Panc1 (cell line): Measurements from ENCODE around the gene PSMA7. TPM values are rescaled to one million over a fixed set of nuclear protein-coding genes. Genes with fewer than 3 reads are reported as not detected.
A peak's percentile ranks its signal among the peaks of the same experiment; 100 is the strongest.

ENCODE experiments used
- ATAC-seq: fragments of 200-7000 bp; cut with Tn5 transposase; 2 replicates; pipeline ENCODE4 v1.9.1; 2020; ENCODE audit warnings: mild to moderate bottlenecking, moderate library complexity
- BruUV-seq: library from RNA; stranded (reverse); fragments of 400-500 nt; replicated peaks from 2 replicates; lab custom pipeline; 2021; lab: Mats Ljungman, UMichigan
- CTCF ChIA-PET: fragments of 300-600 bp; sonication (Branson Sonifier 250); formaldehyde crosslinking; loops from one replicate; lab custom pipeline; 2022; ENCODE audit warnings: antibody characterized with exemption; lab: Charles Lee
- POLR2A ChIA-PET: fragments of 300-600 bp; sonication (Branson Sonifier 250); formaldehyde crosslinking; loops from one replicate; lab custom pipeline; 2022; ENCODE audit warnings: antibody characterized with exemption; lab: Charles Lee
- DNase-seq: peaks from one replicate; pipeline ENCODE4 v3.0.0-alpha.2; 2010; ENCODE audit warnings: low read depth, low spot score
- H3K27ac ChIP-seq: 2 replicates; pipeline ENCODE4 v1.5.1; 2011; ENCODE audit warnings: mild to moderate bottlenecking, low read length, inconsistent platforms
- H3K27me3 ChIP-seq: fragments of 200-500 bp; sonication (Bioruptor generic); 2 replicates; pipeline ENCODE4 v1.6.0; 2014; ENCODE audit warnings: low read length, inconsistent platforms; ENCODE audit not compliant: control insufficient read depth, insufficient read depth
- H3K36me3 ChIP-seq: fragments of 200-500 bp; sonication (Bioruptor generic); 2 replicates; pipeline ENCODE4 v1.5.1; 2014; ENCODE audit warnings: inconsistent platforms, mild to moderate bottlenecking, low read length, moderate library complexity; ENCODE audit not compliant: control insufficient read depth, insufficient read depth
- H3K4me1 ChIP-seq: 2 replicates; pipeline ENCODE4 v1.5.1; 2011; ENCODE audit warnings: inconsistent platforms, mild to moderate bottlenecking, low read length, moderate library complexity; ENCODE audit not compliant: control insufficient read depth, insufficient read depth
- H3K4me3 ChIP-seq, 2 experiments: 2 replicates each; pipeline ENCODE4 v1.5.1; 2011 to 2012; ENCODE audit warnings: low read depth in 2 of 2, low read length in 2 of 2, mild to moderate bottlenecking in 2 of 2, inconsistent platforms in 1 of 2, moderate library complexity in 1 of 2
- H3K9me3 ChIP-seq: fragments of 200-500 bp; sonication (Bioruptor generic); 2 replicates; pipeline ENCODE4 v1.5.1; 2014; ENCODE audit warnings: low read depth, mild to moderate bottlenecking, inconsistent platforms, low read length, moderate library complexity; ENCODE audit not compliant: control insufficient read depth, insufficient read depth
- POLR2AphosphoS5 ChIP-seq: IDR thresholded peaks from 2 replicates; pipeline ENCODE4 v1.6.1; 2012; ENCODE audit warnings: mild to moderate bottlenecking, low read depth, low read length, moderate library complexity
- SIN3A ChIP-seq: IDR thresholded peaks from 2 replicates; pipeline ENCODE4 v1.6.1; 2012; ENCODE audit warnings: low read depth, mild to moderate bottlenecking, low read length, moderate library complexity, borderline replicate concordance; ENCODE audit not compliant: insufficient read depth
- TCF7L2 ChIP-seq: IDR thresholded peaks from 2 replicates; pipeline ENCODE4 v1.6.1; 2011; ENCODE audit warnings: mild to moderate bottlenecking, low read depth, low read length, inconsistent platforms
- in situ Hi-C: cut with HindIII; loops from 2 replicates; pipeline ENCODE4 v1.10.0; 2016; ENCODE audit warnings: low sequenced_read_pairs, low pct_unique_long_range_greater_than_20kb
- intact Hi-C: fragments of 100-400 bp; cut with micrococcal nuclease; formaldehyde crosslinking; loops from one replicate; pipeline ENCODE4 v1.10.0; 2022; ENCODE audit not compliant: unreplicated experiment
- total RNA-seq: library from RNA; stranded (reverse); gene quantifications from one replicate; pipeline ENCODE4 v1.2.1, GENCODE V29; 2021; ENCODE audit not compliant: unreplicated experiment
- TF ChIP-seq, protein P1 (sequence below), 2 experiments: IDR thresholded peaks; 2 replicates each; pipeline ENCODE4 v1.6.1; 2011 to 2012; ENCODE audit warnings: low read depth in 2 of 2, control low read depth in 1 of 2, low read length in 1 of 2, mild to moderate bottlenecking in 1 of 2, moderate library complexity in 1 of 2; ENCODE audit not compliant: insufficient read depth in 1 of 2
- TF ChIP-seq, protein P2 (sequence below): fragments of 450-650 bp; IDR thresholded peaks from 2 replicates; pipeline ENCODE4 v1.5.1; 2017; ENCODE audit warnings: mild to moderate bottlenecking

PSMA7 gene
- total RNA-seq, 1 experiment from 2014 or later, result 402 TPM

DNA sequence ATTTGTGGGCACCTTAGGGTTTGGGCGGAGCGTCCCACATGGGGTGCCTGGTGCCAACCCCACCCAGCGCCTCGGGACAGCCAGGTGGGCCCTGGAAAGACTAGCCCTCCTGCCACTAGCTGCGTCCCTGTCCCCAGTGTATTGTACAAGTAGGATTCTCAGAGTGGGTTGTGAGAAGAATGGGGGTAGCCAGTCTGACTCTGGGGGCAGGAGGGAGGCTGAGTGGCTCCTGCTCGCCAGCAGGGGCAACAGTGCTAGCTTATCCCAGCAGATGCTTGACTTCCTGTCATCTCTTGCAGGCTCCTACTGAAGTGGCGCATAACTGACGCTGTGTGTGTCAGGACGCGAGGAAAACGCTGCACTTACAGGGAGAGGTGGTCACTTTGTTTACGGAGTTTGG is 9.3 kb downstream of the PSMA7 start:
- DNase-seq, result no peak
- in situ Hi-C loops, result no loop called here

DNA sequence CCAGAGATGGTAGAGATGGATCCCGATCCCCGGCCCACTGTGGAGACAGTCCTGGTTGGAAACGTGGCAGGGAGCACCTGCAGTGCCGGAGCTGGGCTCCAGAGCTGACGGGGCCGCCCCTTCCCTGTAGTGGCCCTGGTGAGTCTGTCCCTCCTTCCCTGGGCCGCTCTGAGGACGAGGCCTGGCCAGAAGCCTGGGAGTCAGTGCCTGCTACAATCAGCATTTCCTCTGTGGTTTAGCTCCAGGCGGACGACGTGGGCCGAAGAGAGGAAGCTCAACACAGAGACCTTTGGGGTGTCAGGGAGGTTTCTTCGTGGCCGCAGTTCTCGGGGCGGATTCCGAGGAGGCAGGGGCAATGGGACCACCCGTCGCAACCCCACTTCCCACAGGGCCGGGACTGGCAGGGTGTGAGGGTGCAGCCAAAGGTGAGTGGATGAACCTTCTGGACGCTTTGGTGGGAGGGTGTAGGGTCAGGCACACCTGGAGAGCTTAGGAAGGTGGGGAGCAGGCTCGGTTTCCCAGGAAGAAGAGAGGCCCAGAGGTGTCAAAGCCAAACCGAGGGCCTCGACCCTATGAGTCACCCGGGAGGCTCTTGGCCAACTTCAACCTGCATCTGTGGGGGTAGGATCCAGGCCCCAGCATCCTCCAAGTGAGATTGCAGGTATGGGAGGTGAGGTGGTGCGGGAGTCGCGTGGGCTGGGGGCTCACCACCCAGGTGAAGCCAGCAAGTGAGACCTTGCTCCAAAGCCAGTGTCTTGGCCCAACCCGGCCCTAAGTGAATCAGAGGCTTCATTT is 9.9 kb downstream of the PSMA7 start:
- no peaks in the 10 kb centered on the region; the same call in 1 of the 2 replicates for H3K4me1 ChIP-seq
- in situ Hi-C loops, result no loop called here
- no TSS peak for BruUV-seq
- H3K4me3 ChIP-seq, result no peak overlapping the region
- no peak overlapping the region for H3K27ac ChIP-seq
- TF ChIP-seq SIN3A (no peak), POLR2AphosphoS5 (no peak), TCF7L2 (no peak)
- TF ChIP-seq, protein P1, sequence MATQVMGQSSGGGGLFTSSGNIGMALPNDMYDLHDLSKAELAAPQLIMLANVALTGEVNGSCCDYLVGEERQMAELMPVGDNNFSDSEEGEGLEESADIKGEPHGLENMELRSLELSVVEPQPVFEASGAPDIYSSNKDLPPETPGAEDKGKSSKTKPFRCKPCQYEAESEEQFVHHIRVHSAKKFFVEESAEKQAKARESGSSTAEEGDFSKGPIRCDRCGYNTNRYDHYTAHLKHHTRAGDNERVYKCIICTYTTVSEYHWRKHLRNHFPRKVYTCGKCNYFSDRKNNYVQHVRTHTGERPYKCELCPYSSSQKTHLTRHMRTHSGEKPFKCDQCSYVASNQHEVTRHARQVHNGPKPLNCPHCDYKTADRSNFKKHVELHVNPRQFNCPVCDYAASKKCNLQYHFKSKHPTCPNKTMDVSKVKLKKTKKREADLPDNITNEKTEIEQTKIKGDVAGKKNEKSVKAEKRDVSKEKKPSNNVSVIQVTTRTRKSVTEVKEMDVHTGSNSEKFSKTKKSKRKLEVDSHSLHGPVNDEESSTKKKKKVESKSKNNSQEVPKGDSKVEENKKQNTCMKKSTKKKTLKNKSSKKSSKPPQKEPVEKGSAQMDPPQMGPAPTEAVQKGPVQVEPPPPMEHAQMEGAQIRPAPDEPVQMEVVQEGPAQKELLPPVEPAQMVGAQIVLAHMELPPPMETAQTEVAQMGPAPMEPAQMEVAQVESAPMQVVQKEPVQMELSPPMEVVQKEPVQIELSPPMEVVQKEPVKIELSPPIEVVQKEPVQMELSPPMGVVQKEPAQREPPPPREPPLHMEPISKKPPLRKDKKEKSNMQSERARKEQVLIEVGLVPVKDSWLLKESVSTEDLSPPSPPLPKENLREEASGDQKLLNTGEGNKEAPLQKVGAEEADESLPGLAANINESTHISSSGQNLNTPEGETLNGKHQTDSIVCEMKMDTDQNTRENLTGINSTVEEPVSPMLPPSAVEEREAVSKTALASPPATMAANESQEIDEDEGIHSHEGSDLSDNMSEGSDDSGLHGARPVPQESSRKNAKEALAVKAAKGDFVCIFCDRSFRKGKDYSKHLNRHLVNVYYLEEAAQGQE (IDR thresholded peaks at IDR 0.05; ENCODE audit: insufficient read depth in 1 of 2, low read depth in 2 of 2, low read length in 1 of 2), result no peak
- TF ChIP-seq, protein P2, sequence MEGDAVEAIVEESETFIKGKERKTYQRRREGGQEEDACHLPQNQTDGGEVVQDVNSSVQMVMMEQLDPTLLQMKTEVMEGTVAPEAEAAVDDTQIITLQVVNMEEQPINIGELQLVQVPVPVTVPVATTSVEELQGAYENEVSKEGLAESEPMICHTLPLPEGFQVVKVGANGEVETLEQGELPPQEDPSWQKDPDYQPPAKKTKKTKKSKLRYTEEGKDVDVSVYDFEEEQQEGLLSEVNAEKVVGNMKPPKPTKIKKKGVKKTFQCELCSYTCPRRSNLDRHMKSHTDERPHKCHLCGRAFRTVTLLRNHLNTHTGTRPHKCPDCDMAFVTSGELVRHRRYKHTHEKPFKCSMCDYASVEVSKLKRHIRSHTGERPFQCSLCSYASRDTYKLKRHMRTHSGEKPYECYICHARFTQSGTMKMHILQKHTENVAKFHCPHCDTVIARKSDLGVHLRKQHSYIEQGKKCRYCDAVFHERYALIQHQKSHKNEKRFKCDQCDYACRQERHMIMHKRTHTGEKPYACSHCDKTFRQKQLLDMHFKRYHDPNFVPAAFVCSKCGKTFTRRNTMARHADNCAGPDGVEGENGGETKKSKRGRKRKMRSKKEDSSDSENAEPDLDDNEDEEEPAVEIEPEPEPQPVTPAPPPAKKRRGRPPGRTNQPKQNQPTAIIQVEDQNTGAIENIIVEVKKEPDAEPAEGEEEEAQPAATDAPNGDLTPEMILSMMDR, result no peak
- ATAC-seq, result no peak
- no peaks in the 10 kb centered on the region for H3K27me3 ChIP-seq
- ChIA-PET CTCF (no interaction called here), POLR2A (no interaction called here)
- no peaks in the 10 kb centered on the region for H3K9me3 ChIP-seq
- intact Hi-C loops, result no loop called here
- peaks cover 37% of the 10 kb centered on the region for H3K36me3 ChIP-seq
- DNase-seq, result no peak

More for the DNA sequence above, 9.3 kb downstream of the PSMA7 start:
- BruUV-seq, result no TSS peak
- H3K27me3 ChIP-seq, result no peaks in the 10 kb centered on the region
- TF ChIP-seq POLR2AphosphoS5, result peak; percentile 60; the same call in 1 of the 2 replicates
- no peak for TF ChIP-seq SIN3A
- peaks cover 36% of the 10 kb centered on the region for H3K36me3 ChIP-seq
- H3K4me3 ChIP-seq, result no peak overlapping the region
- H3K27ac ChIP-seq, result no peak overlapping the region
- H3K9me3 ChIP-seq, result no peaks in the 10 kb centered on the region
- CTCF ChIA-PET, result no interaction called here
- ATAC-seq, result peak; percentile 57
- intact Hi-C loops, result no loop called here
- no peaks in the 10 kb centered on the region; the same call in 1 of the 2 replicates for H3K4me1 ChIP-seq
- POLR2A ChIA-PET, result no interaction called here

DNA sequence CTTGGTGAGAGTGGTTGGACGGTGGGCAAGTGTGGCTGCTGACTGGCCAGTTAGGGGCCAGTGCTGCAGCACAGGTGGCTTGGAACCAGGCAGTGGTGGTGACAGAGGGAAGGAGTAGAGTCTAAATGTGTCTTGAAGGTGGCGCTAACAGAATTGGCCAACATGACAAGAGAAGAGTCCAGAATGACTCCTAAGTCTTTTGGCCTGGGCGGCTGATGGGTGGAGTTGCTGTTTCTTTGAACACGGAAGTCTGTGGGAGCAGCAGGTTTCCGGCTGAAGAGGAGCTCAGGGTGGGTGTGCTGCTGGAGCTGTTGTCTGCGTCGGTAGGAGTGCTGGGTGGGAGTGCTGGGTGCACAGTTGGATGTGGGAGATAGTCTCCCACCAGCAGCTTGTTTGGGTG is 10.8 kb downstream of the PSMA7 start:
- no peak for TF ChIP-seq POLR2AphosphoS5
- TF ChIP-seq, protein P1 (IDR thresholded peaks at IDR 0.05; ENCODE audit: insufficient read depth in 1 of 2, low read depth in 2 of 2, low read length in 1 of 2), result no peak
- TF ChIP-seq SIN3A, result no peak
- TF ChIP-seq TCF7L2, result no peak
- TF ChIP-seq, protein P2, result no peak
- Histone ChIP-seq H3K9me3 (no peaks in the 10 kb centered on the region), H3K27me3 (no peaks in the 10 kb centered on the region), H3K4me1 (no peaks in the 10 kb centered on the region; the same call in 1 of the 2 replicates), H3K4me3 (no peak overlapping the region), H3K27ac (no peak overlapping the region), H3K36me3 (peaks cover 38% of the 10 kb centered on the region)
- intact Hi-C loops (no loop called here), in situ Hi-C loops (no loop called here)
- CTCF ChIA-PET, result interaction anchor here (0.5 kb wide), 1 partner anchor 35 kb away, joined by 5 read pairs; no protein-coding TSS in a partner anchor
- POLR2A ChIA-PET, result no interaction called here
- no TSS peak for BruUV-seq
- DNase-seq (no peak), ATAC-seq (no peak)
